GM18507 (cell line): ENCODE results near the gene DHRS12.

Experiments used
- DNase-seq: peaks from one replicate; pipeline ENCODE4 v3.0.0; 2011; ENCODE audit warnings: low read depth; ENCODE audit not compliant: insufficient read length; ENCODE audit errors: extremely low spot score
- FAIRE-seq: peaks from 2 replicates; lab custom pipeline; 2011; peaks lifted over from hg19 to GRCh38; lab: Jason Lieb, UNC

DHRS12 gene

DNA sequence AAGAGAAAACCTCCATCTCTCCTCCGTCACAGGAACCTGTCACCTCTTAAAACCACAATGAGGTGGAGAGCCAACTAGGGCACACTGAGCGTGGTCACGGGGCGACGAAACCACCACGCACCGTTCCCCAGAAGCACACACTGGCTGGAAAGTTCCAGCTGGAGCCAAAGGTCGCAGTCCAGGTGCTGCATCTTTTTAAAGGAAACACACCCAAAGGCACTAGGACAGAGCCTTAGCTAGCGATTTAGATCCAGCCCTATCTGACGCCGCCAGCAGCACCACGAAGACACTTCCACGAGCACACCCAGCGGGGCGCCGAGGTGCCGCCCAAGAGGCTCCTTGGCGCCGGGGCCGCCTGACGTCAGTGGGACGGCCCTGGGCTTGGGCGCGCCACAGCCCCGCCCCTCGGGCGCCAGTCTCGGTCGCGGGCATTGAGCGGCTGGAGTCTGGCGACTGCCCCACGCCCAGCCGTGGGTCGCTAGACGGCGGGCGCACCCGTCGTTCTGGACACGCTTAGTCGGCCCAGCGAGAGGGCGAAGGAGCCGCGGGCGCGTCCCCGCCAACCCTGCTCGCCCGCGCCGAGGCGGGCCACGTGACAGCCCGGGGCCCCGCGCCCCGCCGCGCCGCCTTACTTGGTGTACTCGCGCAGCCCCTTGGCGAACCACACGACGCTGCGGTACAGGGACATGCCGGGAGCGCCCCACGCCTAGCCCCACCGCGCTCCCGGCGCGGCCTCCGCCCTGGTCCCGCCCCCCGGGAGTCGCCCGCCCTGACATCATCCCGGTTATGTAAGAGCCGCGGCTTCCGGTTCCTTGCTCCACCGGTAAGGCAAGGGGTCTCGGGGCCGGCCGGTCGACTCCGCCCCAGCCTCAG, at the start of gene DHRS12:
DHRS12 (minus strand) TSS at position 742 of the 873 bp plus-strand sequence. CDS start 4,504 bp downstream, outside the sequence.
- peak; percentile 77 for FAIRE-seq
- peak; percentile 75 for DNase-seq

DNA sequence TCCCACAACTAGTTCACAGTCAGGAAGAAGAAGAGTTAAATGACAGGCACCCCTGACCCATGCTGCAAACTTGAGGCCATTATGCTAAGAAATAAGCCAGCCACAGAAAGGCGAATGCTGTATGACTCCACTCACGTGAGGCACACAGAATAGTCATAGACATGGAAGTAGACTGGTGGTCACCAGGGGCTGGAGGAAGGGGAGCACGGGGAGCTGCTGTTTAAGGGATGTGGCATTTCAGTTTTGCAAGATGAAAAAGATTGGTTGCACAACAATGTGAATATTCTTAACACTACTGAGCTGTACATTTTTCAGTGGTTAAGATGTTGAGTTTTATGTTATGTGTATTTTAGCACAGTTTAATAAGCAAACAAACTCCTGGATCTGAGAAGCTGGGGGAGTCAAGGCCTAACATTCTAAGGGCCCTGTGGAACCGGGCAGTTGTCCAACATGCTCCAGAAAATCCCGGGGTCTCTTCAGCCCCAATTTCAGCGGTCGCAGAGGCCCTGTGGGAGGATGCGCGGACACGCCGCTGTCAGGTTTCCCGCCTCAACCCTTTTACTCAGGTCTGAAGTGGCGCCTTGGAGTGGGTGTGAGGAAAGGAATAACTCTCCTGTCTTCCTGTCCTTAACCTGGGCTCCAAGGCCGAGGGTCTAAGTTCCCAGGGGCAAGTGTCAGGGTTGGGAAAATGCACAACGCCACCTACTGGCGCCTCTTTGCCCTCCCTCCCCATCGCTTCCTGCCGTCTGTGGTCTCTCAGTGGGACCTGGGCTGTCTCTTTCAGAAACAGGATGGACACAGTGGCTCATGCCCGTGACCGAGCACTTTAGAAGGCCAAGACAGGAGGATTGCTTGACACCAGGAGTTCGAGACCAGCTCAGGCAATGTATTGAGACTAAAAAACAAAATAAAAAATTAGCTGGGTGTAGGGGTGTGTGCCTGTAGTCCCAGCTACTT, 45.5 kb upstream of the DHRS12 start:
- FAIRE-seq = peak; percentile 44
- DNase-seq = peak; percentile 18

DNA sequence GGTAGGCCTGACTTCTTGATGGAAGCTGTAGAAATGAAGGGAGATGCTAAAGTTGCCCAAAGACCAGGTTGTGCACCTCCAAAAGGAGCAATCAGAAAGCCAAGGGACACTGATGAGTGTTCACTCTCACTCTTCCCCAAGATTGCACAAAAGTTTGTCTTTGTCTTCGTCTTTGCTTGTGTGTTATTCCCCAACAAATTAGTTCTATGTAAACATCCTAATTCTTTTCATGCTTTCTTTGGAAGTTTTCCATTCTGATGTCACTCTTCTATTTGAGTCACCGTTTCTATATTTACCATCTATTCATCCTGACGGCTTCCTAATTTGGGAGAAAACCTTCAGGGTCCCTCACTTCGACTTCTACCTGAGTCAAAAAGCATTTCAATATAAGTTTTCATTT, 44.7 kb upstream of the DHRS12 start:
- FAIRE-seq = no peak
- no peak for DNase-seq

GRCh38 chr13:51846756-51847155, 42.8 kb upstream of the DHRS12 start:
- FAIRE-seq = no peak

DNA sequence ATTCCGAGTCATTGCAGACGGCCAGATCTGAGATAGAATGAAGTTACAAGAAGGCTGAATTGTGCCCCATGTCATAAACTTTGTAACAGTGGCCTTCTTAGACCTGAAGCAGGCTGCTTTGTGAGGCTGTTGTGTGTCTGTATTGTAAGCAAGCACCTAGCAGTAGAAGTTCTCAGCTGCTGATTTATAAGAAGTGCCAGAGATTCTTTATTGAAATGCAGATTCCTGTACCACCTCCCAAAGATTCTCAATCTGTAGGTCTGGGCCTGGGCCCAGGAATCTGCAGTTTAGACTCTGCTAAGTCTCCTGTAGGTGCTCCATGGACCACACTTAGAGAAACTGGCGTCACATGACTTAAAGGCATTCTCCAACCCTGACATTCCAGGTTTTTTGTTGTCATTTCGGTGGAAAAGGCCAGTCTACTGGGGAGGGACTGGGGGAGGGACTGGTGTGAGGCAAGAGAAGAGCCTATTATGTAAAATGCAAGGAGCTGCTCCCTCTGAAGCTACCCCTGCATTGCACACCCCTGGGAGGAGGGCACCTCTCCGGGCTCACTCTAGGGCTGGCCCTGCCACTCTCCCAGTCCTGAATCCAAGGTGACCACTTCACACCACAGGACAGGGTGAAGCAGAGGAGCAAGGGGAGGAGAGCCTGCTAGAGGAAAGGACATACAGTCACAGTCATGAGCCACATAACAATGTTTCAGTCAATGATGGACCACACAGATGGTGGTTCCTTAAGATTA, 41.8 kb upstream of the DHRS12 start:
- FAIRE-seq (no peak), DNase-seq (no peak)

More at GRCh38 chr13:51846756-51847155, 42.8 kb upstream of the DHRS12 start:
- DNase-seq = no peak

- FAIRE-seq = no peak
- peak; percentile 45 for DNase-seq
Measured at GRCh38 chr13:51844862-51845573, 41.1 kb upstream of the DHRS12 start, which contains the start of gene TMEM272. Gene TMEM272 (minus strand): TSS chr13:51845177. CDS start chr13:51838530, 6,647 bp downstream.

- DNase-seq (no peak), FAIRE-seq (no peak)
Measured at GRCh38 chr13:51843529-51843928, 39.6 kb upstream of the DHRS12 start.

- FAIRE-seq = no peak
- no peak for DNase-seq
Measured at GRCh38 chr13:51841732-51842131, 37.8 kb upstream of the DHRS12 start.

- no peak for FAIRE-seq
- no peak for DNase-seq
Measured at GRCh38 chr13:51840917-51841316, 37.0 kb upstream of the DHRS12 start.

DNA sequence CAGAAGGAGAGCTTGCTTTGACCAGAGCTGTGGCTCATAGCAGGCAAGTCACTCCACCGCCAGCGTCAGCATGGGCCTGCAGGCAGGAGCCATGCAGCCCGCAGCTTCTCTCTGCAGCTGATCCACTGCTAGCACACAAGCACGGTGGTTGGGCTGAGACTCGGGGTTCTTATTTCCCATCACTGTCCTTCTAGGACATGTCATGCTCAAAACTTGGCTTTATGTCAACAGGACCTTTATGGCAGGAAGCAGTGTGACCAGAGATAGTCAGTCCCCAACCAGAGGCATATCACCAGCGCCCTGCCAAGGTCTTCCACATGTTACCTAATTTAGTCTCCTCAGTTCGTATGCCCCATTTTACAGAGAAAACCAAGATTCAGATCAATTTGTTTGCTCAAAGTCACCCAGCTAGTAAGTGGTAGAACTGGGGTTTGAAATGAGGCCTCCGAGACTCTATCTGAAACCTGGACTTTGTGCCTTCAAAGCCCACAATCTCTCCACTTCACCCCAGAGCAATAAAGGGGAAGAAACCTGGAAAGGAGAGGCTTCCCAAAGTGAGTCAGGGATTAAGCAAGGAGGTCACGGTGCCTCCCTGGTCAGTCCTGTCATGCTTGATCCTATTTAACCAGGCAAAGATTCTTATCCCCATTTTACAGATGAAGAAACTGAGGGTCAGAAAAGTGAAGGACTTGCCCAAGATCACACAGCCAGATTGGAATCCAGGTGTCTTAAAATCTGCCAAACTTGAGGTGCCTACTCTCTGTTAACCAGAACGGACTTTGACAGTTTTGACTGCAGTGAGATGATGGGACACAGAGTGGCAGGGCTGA, 36.0 kb upstream of the DHRS12 start:
- DNase-seq = no peak

DNA sequence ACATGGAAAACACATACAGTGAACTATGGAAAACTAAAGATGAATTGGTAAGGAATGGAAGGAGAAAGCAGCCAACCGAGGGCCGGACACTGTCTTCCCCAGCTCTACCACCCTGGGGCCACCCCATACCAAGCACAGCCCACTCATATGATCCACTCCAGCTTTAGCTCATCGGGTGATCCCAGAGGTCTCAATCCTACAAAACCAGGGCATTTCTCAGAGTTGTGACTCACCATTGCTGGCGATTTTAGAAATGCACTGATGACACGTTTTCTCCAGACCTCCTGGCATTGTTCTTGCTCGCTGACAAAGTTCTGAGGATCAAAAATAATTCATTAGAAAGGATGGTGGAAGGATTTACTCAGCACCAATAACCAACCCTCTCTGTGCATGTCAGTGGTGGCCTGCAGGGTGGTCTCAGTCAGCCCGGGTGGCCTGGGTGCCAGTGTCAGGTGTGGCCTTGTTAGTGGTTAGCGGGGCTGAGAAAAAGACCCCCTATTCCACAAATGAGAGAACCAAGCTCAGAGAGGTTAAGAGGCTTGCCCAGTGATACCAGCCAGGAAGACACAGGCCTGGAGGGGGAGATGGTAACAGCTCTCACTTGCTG, 34.4 kb upstream of the DHRS12 start:
- DNase-seq (no peak), FAIRE-seq (no peak)

More for the DNA sequence above, 36.0 kb upstream of the DHRS12 start:
- no peak for FAIRE-seq

GRCh38 chr13:51837016-51837415, 33.1 kb upstream of the DHRS12 start:
- FAIRE-seq = no peak
- DNase-seq = no peak

GRCh38 chr13:51834581-51835171, 30.7 kb upstream of the DHRS12 start:
- FAIRE-seq = no peak

DNA sequence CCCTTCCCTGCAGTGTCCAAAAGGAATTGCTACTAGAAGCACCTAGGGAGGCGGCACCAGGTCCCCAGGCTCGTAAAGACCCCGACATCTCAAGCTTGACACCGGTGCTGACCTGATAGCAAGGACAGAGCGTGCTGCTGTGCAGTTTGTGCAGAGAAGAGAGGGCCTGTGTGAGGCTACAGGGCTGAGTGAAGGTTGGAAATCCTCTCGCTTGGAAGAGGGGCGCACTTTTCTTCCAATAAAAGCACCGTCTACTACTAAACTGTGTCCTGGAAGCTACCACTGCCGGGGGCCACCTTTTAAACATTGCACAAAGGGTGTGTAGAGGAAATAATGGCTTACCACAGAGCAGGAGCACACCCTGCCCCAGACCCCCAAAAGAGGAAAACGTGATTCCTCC, 30.0 kb upstream of the DHRS12 start:
- no peak for DNase-seq
- FAIRE-seq = no peak

More at GRCh38 chr13:51834581-51835171, 30.7 kb upstream of the DHRS12 start:
- no peak for DNase-seq

DNA sequence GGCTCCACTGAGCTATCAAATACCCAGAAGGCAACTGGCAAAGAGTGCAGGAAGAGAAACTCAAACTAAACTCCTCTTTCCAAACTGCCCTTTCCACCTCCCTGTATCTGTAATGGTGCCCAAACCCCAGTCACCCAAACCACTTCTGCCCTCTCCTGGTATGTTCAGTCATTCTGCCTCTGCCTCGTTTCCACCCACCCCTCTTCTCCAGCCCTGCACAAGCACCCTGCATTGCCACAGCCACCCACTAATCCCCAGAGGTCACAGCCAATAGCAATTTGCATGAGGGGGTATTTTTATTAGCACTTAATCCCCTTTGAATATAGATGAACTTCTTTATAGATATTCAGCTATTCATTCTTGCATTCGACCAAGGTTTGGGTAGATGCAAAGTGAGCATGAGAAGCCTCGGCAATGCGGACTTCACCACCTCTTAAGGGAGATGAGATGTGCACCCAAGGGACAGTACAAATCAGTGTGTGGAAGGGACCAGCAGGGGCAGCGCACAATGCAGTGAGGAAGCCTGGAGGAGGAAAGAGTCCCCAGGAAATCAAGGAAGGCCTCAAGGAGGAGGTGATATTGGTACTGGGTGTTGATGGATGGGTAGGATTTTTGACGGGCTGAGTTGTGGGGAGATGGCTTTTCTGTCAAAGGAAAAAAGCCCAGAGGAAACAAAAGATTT, 28.6 kb upstream of the DHRS12 start:
- DNase-seq (no peak), FAIRE-seq (peak; percentile 68)

GRCh38 chr13:51831519-51831918, 27.6 kb upstream of the DHRS12 start:
- no peak for DNase-seq
- no peak for FAIRE-seq

DNA sequence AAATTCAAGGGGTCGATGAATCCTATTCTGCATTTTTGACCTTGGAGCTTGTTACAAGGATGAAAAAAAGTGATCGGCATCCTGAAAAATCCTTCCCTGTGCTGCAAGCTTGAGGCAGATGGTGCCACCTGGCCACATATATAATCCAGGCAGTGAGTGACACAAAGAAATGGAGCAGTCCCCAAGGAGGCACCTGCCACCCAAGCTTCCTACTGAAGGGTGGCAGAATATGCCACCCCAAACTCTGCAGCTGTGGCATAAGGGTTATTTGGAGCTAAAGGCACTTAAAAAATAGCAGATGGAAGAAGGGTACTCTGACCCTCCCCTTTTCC, 25.6 kb upstream of the DHRS12 start:
- FAIRE-seq = no peak
- DNase-seq = no peak
